HFFc6 (cell line): ENCODE measurements around the gene ECEL1. TPM values are rescaled to one million over a fixed set of nuclear protein-coding genes. Genes with fewer than 3 reads are reported as not detected.

Experiments used
- DNase-seq: peaks from one replicate; pipeline ENCODE4 v3.0.0-alpha.2; 2018
- H3K27ac Mint-ChIP-seq: 2 replicates; pipeline ENCODE4 v1.8.0; 2020; ENCODE audit warnings: mild to moderate bottlenecking, mixed read lengths
- H3K27me3 Mint-ChIP-seq: 2 replicates; pipeline ENCODE4 v1.8.0; 2021; ENCODE audit warnings: mild to moderate bottlenecking, moderate library complexity, mixed read lengths; ENCODE audit not compliant: insufficient read depth
- H3K36me3 Mint-ChIP-seq: 2 replicates; pipeline ENCODE4 v1.8.0; 2021; ENCODE audit warnings: low read depth, mixed read lengths
- H3K4me1 Mint-ChIP-seq: 2 replicates; pipeline ENCODE4 v1.8.0; 2020; ENCODE audit warnings: low read depth, mixed read lengths
- H3K4me3 Mint-ChIP-seq: 2 replicates; pipeline ENCODE4 v1.8.0; 2020; ENCODE audit warnings: mild to moderate bottlenecking, moderate library complexity, mixed read lengths
- H3K9me3 Mint-ChIP-seq: 2 replicates; pipeline ENCODE4 v1.8.0; 2020; ENCODE audit warnings: mild to moderate bottlenecking, mixed read lengths
- CTCF ChIP-seq: fragments of 200-600 bp; sonication (generic); IDR thresholded peaks from 2 replicates; pipeline ENCODE4 v1.5.0; 2021; ENCODE audit warnings: antibody characterized with exemption, mild to moderate bottlenecking
- total RNA-seq, 6 experiments: library from RNA; stranded (reverse); fragmentation: NEBNext Ultra II Directional; extraction: Animal tissue kit (Norgen Biotek cat#: 25700); gene quantifications; 2 replicates in 1 of 6; 3 replicates in 5 of 6; pipeline ENCODE4 v1.2.3, GENCODE V29; 2021

ECEL1 gene
- total RNA-seq, 6 experiments from 2014 or later = not detected

GRCh38 chr2:232521098-232521497 is 33.5 kb upstream of the ECEL1 start:
- Mint-ChIP-seq H3K9me3 (no peaks in the 10 kb centered on the region), H3K4me3 (no peak overlapping the region), H3K27ac (no peak overlapping the region), H3K4me1 (no peaks in the 10 kb centered on the region), H3K36me3 (no peaks in the 10 kb centered on the region), H3K27me3 (peaks cover 36% of the 10 kb centered on the region)
- no peak for TF ChIP-seq CTCF
- no peak for DNase-seq

GRCh38 chr2:232520489-232520888 is 32.9 kb upstream of the ECEL1 start:
- H3K9me3 Mint-ChIP-seq = no peaks in the 10 kb centered on the region
- H3K36me3 Mint-ChIP-seq = no peaks in the 10 kb centered on the region
- no peak for DNase-seq
- no peak for TF ChIP-seq CTCF
- peaks cover 39% of the 10 kb centered on the region for H3K27me3 Mint-ChIP-seq
- no peak overlapping the region for H3K27ac Mint-ChIP-seq
- H3K4me3 Mint-ChIP-seq = no peak overlapping the region
- H3K4me1 Mint-ChIP-seq = no peaks in the 10 kb centered on the region

GRCh38 chr2:232519581-232520438 is 32.2 kb upstream of the ECEL1 start, which contains the start of gene PRSS56:
Gene PRSS56 (plus strand): TSS chr2:232520388. CDS start chr2:232520599, 211 bp downstream.
- H3K27me3 Mint-ChIP-seq = peaks cover 43% of the 10 kb centered on the region
- H3K27ac Mint-ChIP-seq = no peak within 1 kb of the TSS
- H3K4me3 Mint-ChIP-seq = no peak within 1 kb of the TSS
- no peak for TF ChIP-seq CTCF
- H3K9me3 Mint-ChIP-seq = no peaks in the 10 kb centered on the region
- no peaks in the 10 kb centered on the region for H3K36me3 Mint-ChIP-seq
- DNase-seq = no peak
- H3K4me1 Mint-ChIP-seq = no peaks in the 10 kb centered on the region

GRCh38 chr2:232518844-232519243 is 31.2 kb upstream of the ECEL1 start:
- Mint-ChIP-seq H3K27me3 (peaks cover 43% of the 10 kb centered on the region), H3K4me3 (no peak overlapping the region)

GRCh38 chr2:232516551-232516950 is 28.9 kb upstream of the ECEL1 start:
- no peaks in the 10 kb centered on the region for H3K4me1 Mint-ChIP-seq
- H3K36me3 Mint-ChIP-seq = no peaks in the 10 kb centered on the region
- H3K27me3 Mint-ChIP-seq = peaks cover 48% of the 10 kb centered on the region
- no peaks in the 10 kb centered on the region for H3K9me3 Mint-ChIP-seq
- no peak overlapping the region for H3K4me3 Mint-ChIP-seq
- no peak for TF ChIP-seq CTCF
- H3K27ac Mint-ChIP-seq = no peak overlapping the region
- DNase-seq = no peak

More at GRCh38 chr2:232518844-232519243, 31.2 kb upstream of the ECEL1 start:
- TF ChIP-seq CTCF = no peak
- Mint-ChIP-seq H3K4me1 (no peaks in the 10 kb centered on the region), H3K9me3 (no peaks in the 10 kb centered on the region), H3K27ac (no peak overlapping the region), H3K36me3 (no peaks in the 10 kb centered on the region)
- DNase-seq = no peak
